Right atrium auricular region (tissue), 2 donors: ENCODE results near the gene CCNG2. TPM values are rescaled to one million over a fixed set of nuclear protein-coding genes. Genes with fewer than 3 reads are reported as not detected.

ENCODE experiments used
- DNase-seq: peaks from one replicate; pipeline ENCODE4 v3.0.0-alpha.2; 2019; ENCODE audit warnings: low spot score
- H3K27ac ChIP-seq, 2 donors: fragments of 200-600 bp; sonication (generic); 1 replicate in 1 of 2; 2 replicates in 1 of 2; pipeline ENCODE4 v1.5.1; 2016 to 2019
- H3K27me3 ChIP-seq, 2 donors: fragments of 200-600 bp; sonication (generic); one replicate each; pipeline versions ENCODE4 v1.5.1 to v1.6.0; 2017 to 2019
- H3K36me3 ChIP-seq: fragments of 200-600 bp; sonication (generic); one replicate; pipeline ENCODE4 v1.5.1; 2016
- H3K4me1 ChIP-seq, 2 donors: fragments of 200-600 bp; sonication (generic); one replicate each; pipeline versions ENCODE4 v1.5.1 to v1.6.0; 2017 to 2019
- H3K4me3 ChIP-seq, 2 donors: fragments of 200-600 bp; sonication (generic); 1 replicate in 1 of 2; 2 replicates in 1 of 2; pipeline ENCODE4 v1.5.1; 2017 to 2019; ENCODE audit warnings: mild to moderate bottlenecking in 1 of 2, moderate library complexity in 1 of 2
- H3K9me3 ChIP-seq, 2 donors: fragments of 200-600 bp; sonication (generic); one replicate each; pipeline ENCODE4 v1.5.1; 2019
- total RNA-seq, 2 donors: library from RNA; depleted of rRNA; stranded (reverse); fragments of >200 nt; gene quantifications; one replicate each; pipeline ENCODE4 v1.1.0, GENCODE V29; 2016
- TF ChIP-seq, protein P1 (sequence below), 2 donors: fragments of 200-600 bp; sonication (generic); IDR thresholded peaks; one replicate each; pipeline ENCODE4 v1.5.1; 2019; ENCODE audit warnings: antibody characterized with exemption in 2 of 2

Gene CCNG2
- total RNA-seq, 2 donors from 2014 or later = 6.2 to 7.8 TPM

DNA sequence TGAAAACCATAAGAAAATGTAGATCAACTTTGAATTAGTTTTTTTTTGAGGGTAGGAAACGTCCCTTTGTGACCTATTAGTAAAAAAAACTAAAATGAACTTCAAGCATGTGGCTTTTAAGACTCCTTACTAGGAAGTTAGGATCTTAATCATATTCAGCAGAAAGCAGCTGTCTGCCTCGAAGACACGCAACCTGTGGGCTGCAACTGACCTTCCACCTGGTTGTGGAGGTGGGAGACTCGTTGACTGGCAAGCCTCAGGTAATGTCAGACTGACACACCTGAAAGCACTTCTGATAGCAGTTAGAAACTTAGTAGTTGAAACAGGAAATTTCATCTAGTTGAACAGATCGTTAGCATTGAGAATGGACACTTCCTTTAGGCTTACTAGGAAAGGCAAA, 37.4 kb downstream of the CCNG2 start:
- Histone ChIP-seq H3K9me3 (no peaks in the 10 kb centered on the region), H3K4me1 (no peaks in the 10 kb centered on the region), H3K27ac (no peak overlapping the region), H3K4me3 (no peak overlapping the region), H3K36me3 (no peaks in the 10 kb centered on the region), H3K27me3 (no peaks in the 10 kb centered on the region)
- no peak for DNase-seq
- TF ChIP-seq, protein P1, sequence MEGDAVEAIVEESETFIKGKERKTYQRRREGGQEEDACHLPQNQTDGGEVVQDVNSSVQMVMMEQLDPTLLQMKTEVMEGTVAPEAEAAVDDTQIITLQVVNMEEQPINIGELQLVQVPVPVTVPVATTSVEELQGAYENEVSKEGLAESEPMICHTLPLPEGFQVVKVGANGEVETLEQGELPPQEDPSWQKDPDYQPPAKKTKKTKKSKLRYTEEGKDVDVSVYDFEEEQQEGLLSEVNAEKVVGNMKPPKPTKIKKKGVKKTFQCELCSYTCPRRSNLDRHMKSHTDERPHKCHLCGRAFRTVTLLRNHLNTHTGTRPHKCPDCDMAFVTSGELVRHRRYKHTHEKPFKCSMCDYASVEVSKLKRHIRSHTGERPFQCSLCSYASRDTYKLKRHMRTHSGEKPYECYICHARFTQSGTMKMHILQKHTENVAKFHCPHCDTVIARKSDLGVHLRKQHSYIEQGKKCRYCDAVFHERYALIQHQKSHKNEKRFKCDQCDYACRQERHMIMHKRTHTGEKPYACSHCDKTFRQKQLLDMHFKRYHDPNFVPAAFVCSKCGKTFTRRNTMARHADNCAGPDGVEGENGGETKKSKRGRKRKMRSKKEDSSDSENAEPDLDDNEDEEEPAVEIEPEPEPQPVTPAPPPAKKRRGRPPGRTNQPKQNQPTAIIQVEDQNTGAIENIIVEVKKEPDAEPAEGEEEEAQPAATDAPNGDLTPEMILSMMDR (IDR thresholded peaks at IDR 0.05) = no peak

DNA sequence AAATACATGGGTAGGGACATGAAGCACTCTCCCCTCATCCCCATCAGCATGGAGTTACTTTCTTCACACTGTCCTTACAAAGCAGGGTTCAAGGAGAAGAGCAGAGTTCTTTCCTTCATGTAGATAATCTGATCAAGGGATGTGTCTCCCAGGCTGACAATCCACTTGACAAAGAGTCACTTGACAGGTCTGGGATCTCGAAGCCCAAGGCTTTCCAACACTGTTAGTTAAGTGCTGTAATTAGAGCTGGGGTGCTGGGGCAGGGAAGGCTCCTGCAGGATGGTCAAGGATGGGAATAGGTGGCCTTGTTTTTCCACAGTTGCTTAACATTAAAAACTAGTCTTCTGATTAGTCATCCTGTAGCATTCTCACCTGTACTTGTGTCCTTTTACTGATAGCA, 38.0 kb downstream of the CCNG2 start:
- DNase-seq = no peak
- Histone ChIP-seq H3K4me3 (no peak overlapping the region), H3K36me3 (no peaks in the 10 kb centered on the region), H3K27me3 (no peaks in the 10 kb centered on the region), H3K4me1 (no peaks in the 10 kb centered on the region), H3K9me3 (no peaks in the 10 kb centered on the region), H3K27ac (no peak overlapping the region)
- TF ChIP-seq, protein P1 (IDR thresholded peaks at IDR 0.05) = no peak

DNA sequence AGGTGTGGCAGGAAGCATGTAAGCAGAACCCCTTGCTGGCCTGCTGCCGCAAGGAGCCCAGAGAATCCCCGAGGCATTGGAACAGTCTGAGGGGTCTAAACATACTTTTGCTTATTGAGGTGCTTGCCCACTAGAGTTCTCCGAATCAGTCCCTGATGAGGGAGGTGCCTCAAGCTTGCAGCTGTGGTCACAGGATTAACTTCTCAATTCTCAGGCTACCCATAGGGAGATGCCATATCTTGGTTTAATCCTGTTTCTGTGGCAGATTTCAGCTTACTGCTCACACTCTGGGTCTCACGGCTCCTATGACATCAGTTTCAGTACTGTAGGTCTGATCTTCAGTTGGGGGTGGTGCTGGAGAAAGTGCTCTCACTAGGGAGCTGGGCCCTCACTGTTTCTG, 39.9 kb downstream of the CCNG2 start:
- H3K36me3 ChIP-seq = no peaks in the 10 kb centered on the region
- H3K4me1 ChIP-seq = no peaks in the 10 kb centered on the region
- TF ChIP-seq, protein P1 (IDR thresholded peaks at IDR 0.05) = no peak
- no peaks in the 10 kb centered on the region for H3K9me3 ChIP-seq
- DNase-seq = no peak
- no peak overlapping the region for H3K27ac ChIP-seq
- no peaks in the 10 kb centered on the region for H3K27me3 ChIP-seq
- H3K4me3 ChIP-seq = no peak overlapping the region

DNA sequence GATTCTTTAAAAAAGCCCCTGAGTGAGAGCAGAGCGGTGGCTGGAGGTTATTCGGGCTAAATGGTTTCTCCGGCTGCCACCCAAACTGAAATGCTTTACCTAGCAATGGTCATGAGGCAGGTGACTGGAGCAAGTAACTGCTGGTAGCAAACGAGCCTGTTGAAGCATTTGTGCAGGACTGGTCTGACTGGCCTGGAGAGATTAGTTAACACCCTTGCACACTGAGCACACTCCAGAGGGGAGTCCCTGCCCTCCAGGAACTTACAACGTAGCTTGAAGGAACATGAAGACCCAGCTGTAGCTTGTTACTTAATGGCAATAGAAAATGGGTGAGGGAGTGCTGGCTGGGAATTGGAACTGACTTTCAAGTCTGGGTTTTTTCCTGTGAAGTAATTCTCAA, 40.4 kb downstream of the CCNG2 start:
- H3K4me1 ChIP-seq = no peaks in the 10 kb centered on the region
- no peak for DNase-seq
- H3K9me3 ChIP-seq = no peaks in the 10 kb centered on the region
- no peak overlapping the region for H3K27ac ChIP-seq
- H3K36me3 ChIP-seq = no peaks in the 10 kb centered on the region
- H3K4me3 ChIP-seq = no peak overlapping the region
- TF ChIP-seq, protein P1 (IDR thresholded peaks at IDR 0.05) = no peak
- no peaks in the 10 kb centered on the region for H3K27me3 ChIP-seq

DNA sequence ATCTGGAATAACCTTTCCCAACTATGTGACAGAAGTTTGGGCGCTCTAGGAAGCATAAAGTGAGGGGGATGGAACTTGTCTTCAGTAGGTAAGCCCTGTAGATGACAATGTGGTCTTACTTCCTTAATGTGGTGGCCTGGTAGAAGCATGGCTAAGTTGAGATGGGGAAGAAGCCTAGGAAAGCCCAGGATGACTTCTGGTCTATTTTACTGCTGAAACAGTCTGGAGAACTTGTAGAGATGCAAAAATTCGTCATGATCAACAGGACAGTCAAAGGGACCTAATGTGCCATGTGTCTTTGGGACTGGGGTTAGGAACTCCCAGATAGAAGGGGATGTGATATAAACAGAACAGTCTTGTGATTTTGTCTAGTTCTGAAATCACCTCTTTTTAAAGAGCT, 40.8 kb downstream of the CCNG2 start:
- no peaks in the 10 kb centered on the region for H3K36me3 ChIP-seq
- TF ChIP-seq, protein P1 (IDR thresholded peaks at IDR 0.05) = no peak
- DNase-seq = no peak
- H3K4me1 ChIP-seq = no peaks in the 10 kb centered on the region
- no peak overlapping the region for H3K4me3 ChIP-seq
- no peak overlapping the region for H3K27ac ChIP-seq
- no peaks in the 10 kb centered on the region for H3K27me3 ChIP-seq
- no peaks in the 10 kb centered on the region for H3K9me3 ChIP-seq

DNA sequence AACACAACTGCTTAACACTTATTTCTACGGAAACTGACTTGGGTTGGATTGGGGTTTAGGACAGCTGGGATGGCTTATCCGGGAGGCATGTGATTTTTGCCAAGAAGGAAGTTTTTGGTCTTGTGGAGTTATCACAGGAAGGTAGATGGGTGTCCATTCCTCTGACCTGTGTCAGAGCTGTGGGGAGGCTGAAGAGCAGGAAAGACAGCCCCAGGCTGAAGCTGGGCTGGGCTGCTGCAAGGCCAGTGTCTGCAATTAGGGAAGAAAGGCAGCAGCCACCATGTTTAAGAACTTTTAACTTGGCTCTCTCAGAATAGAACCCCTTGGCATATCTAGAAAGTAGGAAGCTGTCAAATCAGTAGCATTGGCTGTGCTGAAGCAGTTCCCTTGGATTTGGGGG, 42.3 kb downstream of the CCNG2 start:
- DNase-seq = no peak
- TF ChIP-seq, protein P1 (IDR thresholded peaks at IDR 0.05) = no peak
- Histone ChIP-seq H3K9me3 (no peaks in the 10 kb centered on the region), H3K27me3 (no peaks in the 10 kb centered on the region), H3K4me1 (no peaks in the 10 kb centered on the region), H3K36me3 (no peaks in the 10 kb centered on the region), H3K4me3 (no peak overlapping the region), H3K27ac (no peak overlapping the region)
